ENCODE results near the gene MXI1.

DNA sequence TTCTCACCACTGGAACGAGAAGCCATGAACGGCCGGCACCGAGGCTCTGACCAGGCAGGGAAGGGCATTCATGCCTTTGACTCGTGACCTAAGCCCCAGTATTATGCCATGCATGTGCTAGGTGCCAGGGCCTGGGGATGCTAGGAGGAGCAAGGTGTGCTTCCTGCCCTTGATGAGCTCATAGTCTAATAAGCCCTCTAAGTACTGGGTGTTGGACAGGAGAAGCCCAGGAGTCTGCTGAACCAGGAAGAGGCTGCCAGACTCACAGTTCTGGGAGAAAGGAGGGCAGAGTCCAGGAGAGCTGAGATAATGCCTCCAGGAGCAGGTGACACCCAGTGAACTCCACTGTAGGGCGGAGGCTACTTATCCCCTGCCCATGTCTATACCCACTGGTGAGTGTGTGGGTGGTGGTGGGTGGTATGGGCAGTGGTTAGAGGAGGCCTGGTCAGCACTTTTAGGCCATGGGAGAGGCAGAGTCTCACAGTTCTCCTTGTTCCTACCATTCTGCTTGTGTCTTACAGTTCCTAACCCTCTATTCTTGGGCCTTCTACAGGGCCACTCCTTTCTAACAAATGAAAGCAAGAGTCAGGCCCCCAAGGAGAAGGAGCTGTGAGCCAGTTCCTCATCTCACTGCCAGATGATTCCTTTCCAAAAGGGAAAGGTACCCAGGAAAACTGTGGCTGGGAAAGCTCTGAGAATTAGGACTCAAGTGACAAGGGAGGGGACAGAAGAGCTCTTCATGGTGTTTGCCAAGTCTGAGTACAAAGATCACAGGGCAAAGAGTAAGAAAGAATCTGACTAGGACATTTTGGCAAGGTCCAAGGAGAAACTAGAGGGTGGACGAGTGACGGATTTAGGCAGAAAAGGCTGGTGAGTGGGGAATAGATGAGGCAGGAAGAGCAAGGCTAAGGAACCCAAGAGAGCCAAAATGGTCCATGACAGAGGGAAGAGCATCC is 3.6 kb upstream of the MXI1 start:
- TF ChIP-seq, protein P1, sequence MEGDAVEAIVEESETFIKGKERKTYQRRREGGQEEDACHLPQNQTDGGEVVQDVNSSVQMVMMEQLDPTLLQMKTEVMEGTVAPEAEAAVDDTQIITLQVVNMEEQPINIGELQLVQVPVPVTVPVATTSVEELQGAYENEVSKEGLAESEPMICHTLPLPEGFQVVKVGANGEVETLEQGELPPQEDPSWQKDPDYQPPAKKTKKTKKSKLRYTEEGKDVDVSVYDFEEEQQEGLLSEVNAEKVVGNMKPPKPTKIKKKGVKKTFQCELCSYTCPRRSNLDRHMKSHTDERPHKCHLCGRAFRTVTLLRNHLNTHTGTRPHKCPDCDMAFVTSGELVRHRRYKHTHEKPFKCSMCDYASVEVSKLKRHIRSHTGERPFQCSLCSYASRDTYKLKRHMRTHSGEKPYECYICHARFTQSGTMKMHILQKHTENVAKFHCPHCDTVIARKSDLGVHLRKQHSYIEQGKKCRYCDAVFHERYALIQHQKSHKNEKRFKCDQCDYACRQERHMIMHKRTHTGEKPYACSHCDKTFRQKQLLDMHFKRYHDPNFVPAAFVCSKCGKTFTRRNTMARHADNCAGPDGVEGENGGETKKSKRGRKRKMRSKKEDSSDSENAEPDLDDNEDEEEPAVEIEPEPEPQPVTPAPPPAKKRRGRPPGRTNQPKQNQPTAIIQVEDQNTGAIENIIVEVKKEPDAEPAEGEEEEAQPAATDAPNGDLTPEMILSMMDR (IDR thresholded peaks at IDR 0.05) = no peak
- no peak for TF ChIP-seq EZH2 (IDR thresholded peaks at IDR 0.05; ENCODE audit: borderline replicate concordance, insufficient read depth, low read depth, low read length, poor library complexity, severe bottlenecking)
